DMS153 (cell line): Measurements from ENCODE around the gene RFPL3.
A peak's percentile ranks its signal among the peaks of the same experiment; 100 is the strongest.
"Not testable (repeated sequence)": the region's sequence is repeated elsewhere in the genome, so short reads cannot be mapped to it uniquely, and the experiment has no call there.

Source experiments
- DNase-seq: peaks from one replicate; lab custom pipeline; 2025; lab: John Stamatoyannopoulos, UW

RFPL3 gene

GRCh38 chr22:32353840-32354239, 3.8 kb upstream of the RFPL3 start:
- DNase-seq = no peak

DNA sequence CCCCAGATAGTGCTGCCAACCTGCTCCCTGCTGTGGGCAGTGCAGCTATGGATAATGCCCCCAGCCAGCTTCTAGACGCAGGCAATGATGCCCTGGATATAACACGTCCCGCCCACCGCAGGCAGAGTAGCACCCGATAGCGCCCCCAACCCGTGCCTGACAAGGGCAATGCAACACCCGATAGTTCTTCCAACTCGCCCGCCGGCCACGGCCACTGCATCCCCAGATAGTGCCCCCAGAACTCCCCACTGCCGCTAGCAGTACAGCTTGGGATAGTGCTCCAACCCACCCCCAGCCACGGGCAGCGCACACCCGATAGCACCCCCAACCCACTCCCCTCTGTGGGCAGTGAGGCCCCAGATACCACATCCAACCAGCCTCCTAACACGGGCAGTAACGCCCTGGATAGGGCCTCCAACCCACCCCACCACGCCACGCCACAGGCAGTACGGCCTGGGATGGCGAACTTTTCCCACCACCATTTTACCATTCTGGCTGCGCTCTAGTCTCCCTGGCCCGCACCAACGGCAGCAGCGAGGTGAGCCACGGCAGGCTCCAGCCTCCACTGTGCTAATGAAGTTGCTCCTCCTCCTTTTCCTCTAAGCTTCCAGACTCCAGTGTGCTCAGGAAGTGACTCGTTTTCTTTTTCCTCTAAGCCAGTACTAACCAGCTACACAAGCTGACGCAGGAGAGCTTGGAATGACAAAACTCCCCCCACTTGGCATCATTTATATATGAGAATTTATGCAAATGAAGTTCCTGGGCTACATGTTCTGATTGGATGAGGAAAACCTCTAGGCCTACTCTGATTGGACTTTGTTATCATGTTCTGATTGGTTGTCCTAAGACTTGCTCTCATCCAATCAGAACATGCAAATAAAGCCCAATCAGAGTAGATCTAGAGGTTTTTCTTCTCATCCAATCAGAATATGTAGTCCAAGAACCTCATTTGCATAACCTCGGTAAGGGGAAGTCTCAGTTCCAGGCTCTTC, 3.0 kb upstream of the RFPL3 start:
- no peak for DNase-seq

- peak; percentile 32 for DNase-seq
Measured at GRCh38 chr22:32355760-32356159, 1.9 kb upstream of the RFPL3 start.

GRCh38 chr22:32360096-32360495, 2.4 kb downstream of the RFPL3 start:
- not testable (repeated sequence) for DNase-seq

- DNase-seq = no peak
Measured at GRCh38 chr22:32361257-32361656, 3.6 kb downstream of the RFPL3 start.

- no peak for DNase-seq
Measured at GRCh38 chr22:32364210-32364609, 6.5 kb downstream of the RFPL3 start.

DNA sequence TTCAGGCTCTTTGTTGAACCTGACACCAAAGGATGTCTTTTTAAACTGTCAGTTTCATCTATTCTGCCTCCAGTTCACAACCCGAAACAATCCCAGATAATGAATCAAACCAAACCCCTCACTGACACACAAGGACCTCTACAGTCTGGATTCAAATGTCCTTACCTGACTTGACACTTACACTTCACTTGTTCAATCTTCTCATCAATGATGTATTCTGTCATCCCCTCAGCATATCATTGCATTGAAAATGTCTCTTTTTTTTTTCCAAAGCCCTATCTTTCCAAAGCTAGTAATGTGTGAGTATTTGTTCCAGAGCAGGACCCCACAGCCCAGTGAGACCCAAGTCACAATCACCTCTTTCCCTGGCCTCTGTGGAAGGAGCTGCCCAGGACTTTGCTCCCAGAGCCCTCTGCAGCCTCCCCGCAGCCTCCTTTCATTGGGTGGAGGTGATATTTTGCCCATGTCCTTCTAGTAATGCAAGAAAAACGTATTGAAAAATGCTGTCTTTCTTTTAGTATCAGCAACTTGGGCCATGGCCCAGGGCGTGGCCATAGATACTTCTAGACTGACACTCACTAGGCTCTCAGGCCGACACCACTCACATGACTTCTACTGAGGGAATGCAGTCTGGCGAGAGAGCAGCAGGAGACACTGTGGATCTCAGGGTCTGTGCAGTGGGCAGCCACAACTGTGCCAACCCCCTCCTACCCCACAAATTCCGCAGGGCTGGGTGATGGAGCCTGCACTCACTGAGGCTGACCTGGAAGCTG, 18.2 kb downstream of the RFPL3 start:
- DNase-seq = no peak

DNA sequence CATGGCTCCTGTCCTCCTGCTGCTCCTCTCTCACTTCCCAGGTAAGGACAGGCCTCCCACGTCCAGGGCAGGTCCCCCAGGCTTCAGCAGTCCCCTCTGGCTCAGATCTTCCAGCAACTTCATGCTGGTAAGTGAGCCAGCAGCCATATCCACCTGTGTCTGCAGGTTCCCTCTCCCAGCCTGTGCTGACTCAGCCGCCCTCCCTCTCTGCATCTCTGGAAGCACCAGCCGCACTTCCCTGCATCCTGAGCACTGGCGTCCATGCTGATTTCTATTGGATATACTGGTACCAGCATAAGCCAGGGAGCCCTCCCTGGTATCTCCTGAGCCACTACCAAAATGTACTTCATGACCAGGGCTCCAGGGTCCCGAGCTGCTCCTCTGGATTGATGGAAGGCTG, 19.0 kb downstream of the RFPL3 start:
- DNase-seq = no peak

DNA sequence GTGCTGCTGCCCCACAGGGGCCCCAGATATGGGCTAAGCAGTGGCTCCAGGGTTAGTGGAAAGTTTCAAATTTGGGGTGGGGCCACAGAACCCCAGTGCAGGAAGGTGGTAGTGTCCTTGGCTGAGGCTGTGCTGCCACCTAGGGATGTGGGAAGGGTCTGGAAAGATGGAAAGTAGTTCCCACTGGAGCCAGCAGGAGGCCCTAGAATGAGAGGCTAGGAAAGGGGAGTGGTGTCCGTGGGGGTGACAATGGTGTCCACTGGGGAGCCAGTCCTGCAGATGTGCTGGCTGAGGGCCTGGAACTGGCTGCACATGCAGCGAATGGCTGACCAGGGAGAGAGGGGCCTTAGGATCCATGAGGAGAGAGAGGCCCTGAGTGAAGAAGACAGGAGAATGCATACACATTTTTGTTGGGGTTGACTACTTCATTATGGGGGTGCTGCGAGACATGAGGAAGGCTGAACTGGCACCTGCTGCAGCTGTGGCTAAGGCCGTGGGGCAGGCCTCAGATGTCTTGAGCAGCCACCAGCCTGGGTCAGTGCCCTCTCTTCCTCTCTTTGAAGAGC, 21.1 kb downstream of the RFPL3 start:
- DNase-seq = peak; percentile 3

DNA sequence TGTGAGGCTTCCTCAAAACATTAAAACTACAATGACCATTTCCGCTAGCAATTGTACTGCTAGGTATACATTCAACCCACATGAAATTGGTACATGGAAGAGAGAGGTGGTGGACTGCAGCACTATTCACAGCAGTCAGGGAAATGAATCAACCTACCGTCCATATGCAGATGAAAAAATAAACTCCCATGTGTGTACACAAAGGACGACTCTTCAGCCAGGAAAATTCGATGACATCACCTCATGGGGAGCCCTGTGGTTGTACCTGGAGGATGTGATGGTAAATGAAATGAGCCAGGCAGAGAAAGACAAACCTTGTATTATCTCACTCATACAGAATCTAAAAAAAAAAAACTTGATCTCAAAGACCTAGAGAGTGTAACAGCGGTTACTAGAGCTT, 23.3 kb downstream of the RFPL3 start:
- DNase-seq = peak; percentile 52

GRCh38 chr22:32385681-32386080, 28.0 kb downstream of the RFPL3 start:
- DNase-seq = no peak

GRCh38 chr22:32389685-32390084, 32.0 kb downstream of the RFPL3 start:
- no peak for DNase-seq

- no peak for DNase-seq
Measured at GRCh38 chr22:32395107-32395506, 37.4 kb downstream of the RFPL3 start.

- DNase-seq = no peak
Measured at GRCh38 chr22:32396255-32396654, 38.6 kb downstream of the RFPL3 start.

- no peak for DNase-seq
Measured at GRCh38 chr22:32396746-32397145, 39.1 kb downstream of the RFPL3 start.

DNA sequence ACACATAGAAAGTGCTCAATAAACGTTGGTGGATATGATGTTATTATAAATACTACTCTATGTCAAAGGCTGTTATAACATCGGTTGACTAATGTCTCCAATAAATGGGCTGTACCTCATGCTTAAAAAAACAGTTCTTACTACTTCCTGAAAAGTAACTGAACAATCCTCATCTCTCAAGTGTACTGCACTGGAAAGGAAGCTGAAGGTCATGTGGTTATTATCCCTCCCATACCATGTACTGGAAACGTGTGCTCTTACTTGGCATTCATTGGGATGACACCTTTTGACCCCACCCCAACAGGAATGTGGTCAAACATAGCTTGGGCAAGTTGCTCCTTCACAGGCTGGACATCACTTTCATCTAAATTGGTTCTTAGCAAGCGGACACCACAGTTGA, 43.8 kb downstream of the RFPL3 start:
- no peak for DNase-seq

DNA sequence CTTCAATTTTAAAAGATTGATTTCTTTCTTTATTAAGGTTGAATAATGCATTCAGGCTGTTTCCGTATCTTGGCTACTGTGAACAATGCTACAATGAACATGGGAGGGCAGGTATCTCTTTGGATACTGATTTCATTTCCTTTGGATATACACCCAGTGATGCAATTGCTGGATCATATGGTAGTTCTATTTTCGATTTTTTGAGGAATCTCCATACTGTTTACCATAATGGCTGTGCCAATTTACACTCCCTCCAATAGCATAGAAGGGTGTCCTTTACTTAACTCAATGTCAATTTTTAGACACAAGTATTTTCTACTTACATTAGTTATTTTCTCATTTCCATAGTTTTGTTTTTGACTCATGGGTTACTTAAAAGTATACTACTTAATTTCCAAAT, 46.4 kb downstream of the RFPL3 start:
- DNase-seq = no peak

DNA sequence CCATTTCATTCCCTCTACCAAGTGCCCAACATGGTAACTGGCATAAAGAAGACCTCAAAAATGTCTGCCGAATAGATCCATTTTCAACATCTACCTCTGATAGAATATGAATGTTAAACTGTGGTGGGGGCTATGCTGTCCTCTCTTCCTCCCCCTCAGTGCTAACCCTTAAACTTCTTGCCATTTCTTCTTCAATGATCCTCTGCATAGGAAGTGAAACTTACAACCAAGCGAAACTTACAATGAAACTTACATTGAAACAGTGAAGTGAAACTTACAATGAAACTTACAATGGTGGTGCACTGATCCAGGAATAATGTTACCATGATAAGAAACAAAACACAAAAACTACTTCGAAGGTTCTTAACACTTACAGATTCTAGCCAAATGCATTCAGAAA, 49.6 kb downstream of the RFPL3 start:
- no peak for DNase-seq

DNA sequence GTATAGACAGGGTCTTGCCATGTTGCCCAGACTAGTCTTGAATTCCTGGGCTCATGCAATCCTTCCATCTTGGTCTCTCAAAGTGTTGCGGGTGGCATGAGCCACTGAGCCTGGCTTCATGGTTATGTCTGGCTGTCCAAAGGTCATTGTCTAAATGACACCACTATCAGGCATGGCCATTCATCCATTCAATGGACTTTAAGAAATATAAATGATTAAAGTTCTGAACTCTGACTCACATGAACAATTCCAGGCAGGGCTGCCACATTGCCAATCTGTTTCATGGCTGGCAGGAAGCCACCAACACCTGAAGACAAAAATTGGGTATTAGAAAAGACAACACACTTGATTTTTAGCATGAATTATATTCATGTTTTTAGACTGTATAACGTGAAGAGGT, 50.3 kb downstream of the RFPL3 start:
- DNase-seq = no peak

GRCh38 chr22:32409977-32410376, 52.3 kb downstream of the RFPL3 start:
- no peak for DNase-seq

DNA sequence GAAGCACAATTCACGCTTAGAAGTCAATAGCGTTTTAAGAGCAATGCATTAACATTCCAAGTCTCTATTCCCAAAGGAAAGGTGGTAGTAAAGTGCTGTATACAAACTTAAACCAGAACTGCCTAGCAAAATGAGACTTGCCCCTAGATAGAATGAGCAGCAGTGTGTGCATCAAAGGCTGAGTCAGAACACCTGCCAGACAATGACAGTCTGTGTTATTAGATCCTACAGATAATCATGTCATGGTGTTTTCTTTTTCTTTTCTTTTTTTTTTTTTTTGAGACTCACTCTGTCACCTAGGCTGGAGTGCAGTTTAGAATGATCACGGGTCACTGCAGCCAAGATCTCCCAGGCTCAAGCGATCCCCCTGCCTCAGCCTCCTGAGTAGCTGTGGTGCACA, 52.8 kb downstream of the RFPL3 start:
- no peak for DNase-seq
